HG02571 (cell line): ENCODE data around the gene MASP1.

Source experiments
- ATAC-seq: cut with Tn5 transposase; IDR thresholded peaks from one replicate; pipeline ENCODE4 v1.9.1; 2021; ENCODE audit warnings: mild to moderate bottlenecking, moderate library complexity; ENCODE audit not compliant: unreplicated experiment

The MASP1 gene, protein sequence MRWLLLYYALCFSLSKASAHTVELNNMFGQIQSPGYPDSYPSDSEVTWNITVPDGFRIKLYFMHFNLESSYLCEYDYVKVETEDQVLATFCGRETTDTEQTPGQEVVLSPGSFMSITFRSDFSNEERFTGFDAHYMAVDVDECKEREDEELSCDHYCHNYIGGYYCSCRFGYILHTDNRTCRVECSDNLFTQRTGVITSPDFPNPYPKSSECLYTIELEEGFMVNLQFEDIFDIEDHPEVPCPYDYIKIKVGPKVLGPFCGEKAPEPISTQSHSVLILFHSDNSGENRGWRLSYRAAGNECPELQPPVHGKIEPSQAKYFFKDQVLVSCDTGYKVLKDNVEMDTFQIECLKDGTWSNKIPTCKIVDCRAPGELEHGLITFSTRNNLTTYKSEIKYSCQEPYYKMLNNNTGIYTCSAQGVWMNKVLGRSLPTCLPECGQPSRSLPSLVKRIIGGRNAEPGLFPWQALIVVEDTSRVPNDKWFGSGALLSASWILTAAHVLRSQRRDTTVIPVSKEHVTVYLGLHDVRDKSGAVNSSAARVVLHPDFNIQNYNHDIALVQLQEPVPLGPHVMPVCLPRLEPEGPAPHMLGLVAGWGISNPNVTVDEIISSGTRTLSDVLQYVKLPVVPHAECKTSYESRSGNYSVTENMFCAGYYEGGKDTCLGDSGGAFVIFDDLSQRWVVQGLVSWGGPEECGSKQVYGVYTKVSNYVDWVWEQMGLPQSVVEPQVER

DNA sequence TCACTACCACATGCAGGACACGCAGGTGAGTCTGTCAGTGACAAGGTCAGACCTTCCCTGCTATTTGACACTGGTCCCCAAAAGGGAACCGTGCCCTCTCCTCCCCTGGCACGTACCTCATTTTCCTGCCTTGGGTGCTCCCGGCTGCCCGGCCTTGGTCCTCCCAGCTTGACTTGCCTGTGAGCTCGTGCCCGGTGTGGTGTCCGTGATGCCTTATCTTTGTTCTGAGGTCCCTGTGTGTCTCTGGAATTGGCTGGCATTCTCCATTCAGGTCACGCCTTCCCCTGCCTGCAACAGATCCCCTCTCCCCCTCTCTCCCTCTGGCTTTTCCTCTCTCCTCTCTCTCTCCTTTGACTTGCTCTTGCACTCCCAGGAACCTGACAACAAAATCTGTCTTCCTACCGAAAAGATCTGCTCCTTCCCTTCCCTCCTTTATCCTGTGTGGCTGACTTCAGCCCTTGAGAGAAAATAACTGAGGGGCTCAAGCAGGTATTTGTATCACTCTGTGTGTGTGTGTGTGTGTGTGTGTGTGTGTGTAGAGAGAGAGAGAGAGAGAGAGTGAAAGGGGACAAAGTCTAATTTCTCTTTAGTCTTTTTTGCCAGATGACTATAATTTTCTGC is at the start of gene MASP1:
TSS of gene MASP1 (minus strand) at position 226 of the 621 bp plus-strand sequence. CDS start at position 121, 105 bp downstream.
- no peak for ATAC-seq

DNA sequence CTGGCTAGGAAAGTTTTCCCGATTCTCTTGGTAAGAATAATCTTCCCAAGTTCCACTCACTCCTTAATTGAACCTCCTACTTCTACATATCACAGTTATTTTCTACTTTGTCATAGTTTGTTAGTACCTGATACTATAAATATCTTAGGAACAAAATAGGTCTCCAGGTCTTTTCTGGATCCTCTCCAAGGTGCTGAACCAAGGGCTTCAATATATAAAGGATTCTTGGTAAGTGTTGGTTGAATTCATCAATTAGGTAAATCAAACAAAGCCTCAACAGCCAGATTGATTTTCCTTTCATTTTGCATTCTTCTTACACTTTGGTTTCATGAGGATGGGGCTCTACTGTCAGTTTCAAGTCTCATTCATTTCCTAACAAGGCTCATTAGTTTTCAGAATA is 49.0 kb upstream of the MASP1 start:
- ATAC-seq: no peak

DNA sequence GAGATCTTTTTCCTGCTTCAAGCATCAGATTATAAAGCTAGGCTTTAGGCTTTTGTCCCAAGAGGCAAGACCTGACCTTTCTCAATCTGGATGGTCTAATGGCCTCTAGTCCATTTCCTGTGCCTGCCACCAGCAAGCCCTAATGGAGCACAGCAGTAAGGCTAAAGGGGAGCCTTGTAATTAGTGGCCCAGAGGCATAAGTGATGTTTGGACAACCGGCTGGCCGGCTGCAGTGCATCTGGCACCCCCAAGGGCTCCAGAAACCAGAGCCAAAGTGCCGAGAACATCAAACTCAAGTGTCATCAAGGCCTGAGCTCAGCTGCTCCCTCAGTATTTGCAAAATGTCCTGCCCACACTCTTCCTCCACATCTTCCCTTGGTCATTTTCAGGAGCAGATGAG is 44.8 kb upstream of the MASP1 start:
- ATAC-seq: no peak

DNA sequence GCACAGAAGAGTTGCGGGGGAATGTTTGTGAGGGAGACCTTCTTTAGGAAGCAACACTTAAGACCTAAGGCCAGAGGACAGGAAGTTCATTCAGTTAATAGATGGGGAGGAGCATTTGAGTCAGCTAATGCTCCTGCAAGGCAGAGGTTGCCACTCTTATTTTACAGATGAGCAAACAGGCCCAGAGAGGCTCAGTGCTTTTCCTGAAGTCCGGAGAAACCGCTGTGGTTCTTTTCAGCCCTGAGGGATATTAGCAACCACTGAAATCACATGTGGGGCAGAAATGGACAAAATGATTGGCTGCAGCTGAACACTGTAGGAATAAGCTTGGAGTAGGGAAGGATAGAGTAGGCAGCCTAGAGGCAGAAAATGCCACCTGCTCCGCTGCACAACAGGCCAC is 43.4 kb upstream of the MASP1 start:
- ATAC-seq: no peak

DNA sequence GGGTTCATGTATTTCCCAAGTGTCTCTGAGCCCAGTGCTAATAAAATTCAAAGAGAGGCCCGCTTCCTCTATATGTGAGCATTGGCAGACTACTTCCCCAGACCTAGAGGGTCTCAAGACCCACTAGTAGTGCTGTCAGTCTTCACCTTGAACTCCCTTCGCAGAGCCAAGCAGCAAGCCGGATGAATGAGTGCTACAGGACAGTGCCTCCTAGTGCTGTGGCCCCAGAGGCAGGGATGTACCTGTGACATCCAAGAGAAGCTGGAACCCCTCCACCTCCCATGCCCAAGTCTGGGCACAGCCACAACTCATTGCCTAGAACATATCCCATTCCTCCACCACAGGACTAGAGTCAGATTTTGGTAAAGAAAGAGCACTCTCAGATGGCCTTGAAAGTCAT is 37.2 kb upstream of the MASP1 start:
- ATAC-seq: no peak

DNA sequence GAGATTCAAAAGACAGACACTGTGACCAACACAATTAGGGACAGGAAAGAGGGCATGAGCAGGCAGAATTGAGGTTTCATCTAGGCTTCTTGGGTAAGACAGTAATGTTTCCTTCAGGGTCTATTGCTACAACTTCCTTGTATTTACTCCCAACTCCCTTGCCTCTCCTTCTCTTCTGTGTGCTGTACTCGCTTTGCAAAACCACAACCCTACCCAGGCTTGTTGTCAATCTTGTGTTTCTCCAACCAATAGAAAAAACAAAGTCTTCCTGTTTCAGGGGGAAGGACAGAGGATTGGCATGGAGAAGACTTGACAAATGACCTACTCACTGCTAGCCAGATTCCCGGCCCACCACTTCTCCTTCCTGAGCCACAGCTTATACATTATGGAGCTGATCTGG is 36.3 kb upstream of the MASP1 start:
- ATAC-seq: no peak

DNA sequence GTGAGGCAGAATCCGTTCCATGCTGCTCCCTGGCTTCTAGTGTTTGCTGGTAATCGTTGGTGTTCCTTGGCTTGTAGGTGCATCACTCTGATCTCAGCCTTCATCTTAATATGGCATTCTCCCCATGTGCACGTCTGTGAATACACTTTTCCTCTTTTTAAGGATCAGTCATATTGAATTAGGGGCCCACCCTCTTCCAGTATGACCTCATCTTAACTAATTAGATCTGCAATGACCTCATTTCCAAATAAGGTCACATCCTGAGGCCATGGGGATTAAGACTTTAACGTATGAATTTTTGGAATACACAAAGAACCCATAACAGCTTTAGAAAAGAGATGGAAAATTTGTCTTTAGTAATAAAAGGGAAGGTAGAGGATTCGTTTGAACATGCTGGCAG is 34.1 kb upstream of the MASP1 start:
- ATAC-seq: no peak

DNA sequence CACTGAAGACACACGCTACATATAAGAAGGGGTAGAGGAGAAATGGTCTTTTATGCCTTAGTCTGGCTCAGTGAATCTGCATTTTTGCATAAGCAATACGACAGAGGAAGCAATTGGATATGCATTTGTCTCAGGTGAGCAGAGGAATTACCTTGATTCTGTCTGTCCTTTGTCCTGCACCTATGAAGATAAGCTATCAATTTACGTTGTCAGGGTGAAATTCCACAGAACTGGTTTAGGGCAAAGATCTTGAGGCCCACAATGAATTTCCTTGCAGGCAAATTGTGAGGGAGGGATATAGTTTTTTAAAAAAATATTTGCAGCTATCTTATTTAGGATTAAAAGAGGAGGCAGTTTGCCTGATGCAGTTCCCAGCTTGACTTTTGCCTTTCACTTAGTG is 31.6 kb upstream of the MASP1 start:
- ATAC-seq: no peak

DNA sequence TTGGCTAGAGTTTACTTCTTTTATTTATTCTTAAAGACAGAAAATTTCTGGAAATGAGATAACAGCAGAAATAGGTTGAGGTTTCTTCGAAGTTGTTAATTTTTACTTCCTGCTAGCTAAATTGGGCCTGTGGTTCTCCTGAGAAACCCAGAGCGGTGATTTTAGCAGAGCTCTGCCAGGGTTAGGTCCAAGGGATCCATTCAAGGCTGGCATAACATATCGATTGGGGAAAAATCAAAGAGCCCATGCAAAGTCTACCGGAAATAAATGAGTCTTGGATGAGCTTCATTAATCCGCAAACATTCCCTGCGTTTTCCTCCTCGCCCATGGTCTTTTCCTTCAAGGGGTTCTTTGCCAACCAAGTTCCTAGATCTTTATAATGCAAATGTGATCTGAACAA is 30.8 kb upstream of the MASP1 start:
- no peak for ATAC-seq

DNA sequence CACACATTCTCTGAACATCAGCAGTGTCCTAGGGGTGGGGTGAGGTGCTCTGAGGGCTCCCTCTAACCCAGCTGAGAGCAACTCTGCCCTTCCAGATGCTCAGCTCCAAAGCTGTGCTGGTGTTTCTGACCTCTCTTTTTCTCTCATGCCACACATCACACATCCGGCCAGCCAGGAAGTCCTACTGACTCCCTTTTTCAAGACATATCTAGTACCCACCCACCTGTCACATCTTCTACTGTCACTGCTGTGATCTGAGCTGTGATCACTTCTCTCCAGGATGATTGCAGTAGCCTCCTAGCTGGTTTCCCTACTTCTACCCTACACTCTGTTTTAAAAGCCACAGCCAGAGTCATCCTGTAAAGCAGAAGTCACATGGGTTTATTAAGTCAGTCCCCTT is 30.2 kb upstream of the MASP1 start:
- no peak for ATAC-seq

DNA sequence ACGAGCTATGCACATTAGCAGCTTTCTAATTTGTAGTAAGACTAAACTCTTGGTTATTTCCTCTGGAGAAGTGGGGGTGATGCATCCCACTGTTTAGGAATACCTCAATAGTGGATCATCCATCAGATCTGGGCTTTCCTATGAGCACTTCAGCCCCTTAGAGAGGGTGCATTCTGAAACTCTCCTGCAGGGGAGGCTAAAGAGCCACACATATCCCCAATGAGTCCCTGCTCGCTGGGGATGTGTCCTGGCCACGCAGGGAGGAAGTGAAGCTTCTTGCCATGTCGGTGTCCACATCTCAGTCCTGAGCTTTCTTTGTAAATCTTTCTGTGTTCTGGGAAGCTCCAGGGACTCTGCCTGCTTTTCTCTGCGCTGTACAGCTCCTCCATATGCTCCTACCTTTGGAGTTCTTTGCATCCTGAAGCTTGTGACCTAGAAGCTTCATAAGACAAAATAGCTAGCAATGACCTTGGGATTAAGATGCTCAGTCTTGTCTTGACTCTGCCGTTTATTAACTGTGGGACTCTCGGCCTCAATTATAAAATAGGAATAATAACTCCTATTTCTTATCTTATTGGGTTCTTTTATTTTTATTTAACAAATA is 28.3 kb upstream of the MASP1 start:
- ATAC-seq: peak; percentile 87

DNA sequence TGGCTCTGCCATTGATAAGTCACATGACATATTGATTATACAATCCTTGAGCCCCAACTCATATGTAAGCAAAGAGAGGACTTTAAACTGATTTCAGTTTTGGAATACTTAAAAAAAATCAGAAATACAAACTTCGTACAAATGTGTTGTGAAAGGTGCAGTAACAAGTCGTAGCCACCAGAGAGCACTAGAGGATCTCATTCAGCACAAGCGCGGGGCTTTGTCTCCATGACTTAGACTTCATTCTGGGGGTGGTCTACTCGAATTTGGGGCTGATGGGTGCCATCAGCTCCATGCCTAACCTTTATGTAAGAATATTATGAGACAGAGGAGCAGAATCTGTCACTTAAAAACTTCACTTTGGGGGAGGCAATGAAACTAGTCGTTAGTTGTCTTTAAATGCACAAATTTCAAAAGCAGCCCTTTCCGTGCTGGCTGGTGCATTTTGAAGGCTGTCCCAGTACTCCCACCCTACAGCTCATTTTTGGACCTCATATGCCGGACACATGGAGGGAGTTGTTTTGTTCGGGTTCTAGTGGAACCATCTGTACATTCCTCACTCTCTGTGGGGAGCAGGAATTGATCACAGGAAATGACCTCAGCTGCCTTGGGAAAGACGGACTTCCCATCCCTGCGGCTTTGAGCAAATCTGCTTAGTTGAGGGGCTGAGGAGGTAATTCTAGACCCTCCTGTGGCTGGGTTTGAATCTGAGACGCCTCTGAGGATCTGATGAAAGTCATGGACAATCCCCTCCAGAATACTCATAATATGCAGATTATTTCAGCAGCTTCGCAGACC is 27.5 kb upstream of the MASP1 start:
- no peak for ATAC-seq

DNA sequence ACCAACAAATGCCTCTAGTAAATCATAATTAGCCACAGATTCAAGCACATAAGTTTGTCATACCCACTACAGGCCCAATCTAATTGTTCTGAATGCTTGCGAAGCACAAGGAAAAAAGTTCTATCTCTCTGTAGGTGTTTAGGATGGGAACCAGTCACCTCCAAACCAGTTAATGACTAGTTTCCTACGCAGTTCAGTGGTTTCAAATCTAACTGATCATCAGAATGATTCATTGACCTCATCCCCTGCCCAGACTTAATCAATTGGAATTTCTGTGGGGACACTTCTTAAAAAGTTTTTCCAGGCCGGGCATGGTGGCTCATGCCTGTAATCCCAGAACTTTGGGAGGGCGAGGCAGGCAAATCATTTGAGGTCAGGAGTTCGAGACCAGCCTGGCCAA is 24.3 kb upstream of the MASP1 start:
- ATAC-seq: no peak

DNA sequence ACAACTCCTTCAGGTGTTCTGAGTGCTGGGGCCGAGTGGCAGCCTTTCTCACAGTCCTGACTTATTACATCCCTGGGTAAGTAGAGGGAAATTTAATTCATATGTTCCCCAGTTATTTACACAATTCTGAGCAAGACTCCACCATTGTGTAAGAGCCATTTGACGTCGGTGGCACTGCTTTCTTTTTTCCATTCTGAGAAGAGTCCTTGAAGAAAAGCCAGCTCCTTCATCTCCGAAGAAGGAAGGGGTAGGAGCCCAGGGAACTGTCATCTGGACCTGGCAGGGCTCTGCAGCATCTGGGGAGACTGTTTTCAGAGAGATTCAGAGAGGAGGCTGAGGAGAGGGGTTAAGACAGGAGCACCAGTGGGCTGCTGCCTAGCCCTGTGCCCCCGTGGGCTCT is 22.6 kb upstream of the MASP1 start:
- ATAC-seq: no peak

DNA sequence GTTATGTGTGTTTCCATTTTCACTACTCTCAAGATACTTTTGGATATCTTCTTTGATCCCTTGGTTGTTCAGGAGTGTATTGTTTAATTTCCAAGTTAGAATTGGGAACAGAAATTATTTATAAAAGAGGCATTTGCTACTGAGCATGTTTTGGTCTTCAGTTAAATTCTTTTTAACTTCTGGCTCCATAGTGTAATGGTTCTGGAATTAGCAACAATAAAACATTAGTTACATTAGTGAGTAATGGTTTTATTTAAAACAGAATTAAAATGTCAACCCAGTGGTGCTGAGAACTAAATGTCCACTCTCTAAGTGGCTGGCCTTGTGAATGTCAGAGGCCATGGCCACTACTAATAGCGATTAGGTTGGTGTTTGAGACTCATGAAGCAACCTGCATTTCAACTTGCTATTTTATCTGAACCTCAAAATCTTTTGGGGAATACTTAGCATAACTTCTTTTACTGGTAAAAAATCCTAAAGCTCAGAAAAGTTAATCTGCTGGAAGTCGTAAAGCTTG is 19.5 kb upstream of the MASP1 start:
- ATAC-seq: no peak

DNA sequence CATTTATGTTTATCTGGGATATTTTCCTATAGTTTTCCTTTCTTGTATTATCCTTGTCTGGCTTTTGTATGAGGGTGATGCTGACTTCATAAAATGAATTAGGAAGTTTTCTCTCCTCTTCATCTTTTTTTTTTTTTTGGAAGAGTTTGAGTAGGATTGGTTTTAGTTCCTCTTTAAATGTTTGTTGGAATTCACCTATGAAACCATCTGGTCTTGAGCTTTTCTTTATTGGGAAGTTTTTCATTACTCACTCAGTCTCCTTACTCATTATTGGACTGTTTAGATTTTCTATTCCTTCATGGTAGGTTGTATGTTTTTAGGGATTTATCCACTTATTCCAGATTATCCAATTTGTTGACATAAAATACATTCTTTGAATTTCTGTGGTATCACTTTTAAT is 18.7 kb upstream of the MASP1 start:
- no peak for ATAC-seq

DNA sequence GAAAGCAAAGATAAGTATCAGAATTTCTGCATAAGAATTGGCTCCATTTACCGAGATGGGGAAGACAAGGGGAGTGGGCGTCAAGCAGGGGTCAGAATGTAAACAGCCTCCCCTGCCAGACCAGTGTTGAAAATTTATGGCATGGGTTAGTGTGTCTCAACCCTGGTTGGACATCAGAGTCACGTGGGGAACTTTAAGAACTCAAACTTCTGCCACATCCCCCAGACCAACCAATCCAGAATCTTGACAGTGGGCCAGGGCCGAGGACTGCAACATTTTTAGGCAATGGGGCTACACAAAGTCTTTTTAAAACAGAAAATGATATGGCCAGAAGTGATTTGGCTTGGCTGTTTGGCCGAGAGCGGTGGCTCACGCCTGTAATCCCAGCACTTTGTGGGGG is 14.3 kb upstream of the MASP1 start:
- no peak for ATAC-seq

DNA sequence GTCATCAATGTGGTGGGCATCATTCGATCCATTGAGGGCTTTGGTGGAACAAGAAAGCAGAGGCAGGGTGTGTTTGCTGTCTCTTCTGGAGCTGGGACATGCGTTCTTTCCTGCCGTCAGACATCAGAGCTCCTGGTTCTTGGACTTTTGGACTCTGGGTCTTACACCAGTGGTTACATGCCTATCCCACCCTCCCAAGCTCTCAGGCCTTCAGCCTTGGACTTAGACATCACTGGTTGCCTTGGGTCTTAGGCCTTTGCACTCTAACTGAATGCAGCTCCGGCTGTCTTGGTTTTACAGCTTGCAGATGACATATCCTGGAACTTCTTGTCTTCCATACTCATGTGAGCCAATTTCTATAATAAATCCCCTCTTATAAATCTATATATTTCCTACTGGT is 8.1 kb upstream of the MASP1 start:
- no peak for ATAC-seq

DNA sequence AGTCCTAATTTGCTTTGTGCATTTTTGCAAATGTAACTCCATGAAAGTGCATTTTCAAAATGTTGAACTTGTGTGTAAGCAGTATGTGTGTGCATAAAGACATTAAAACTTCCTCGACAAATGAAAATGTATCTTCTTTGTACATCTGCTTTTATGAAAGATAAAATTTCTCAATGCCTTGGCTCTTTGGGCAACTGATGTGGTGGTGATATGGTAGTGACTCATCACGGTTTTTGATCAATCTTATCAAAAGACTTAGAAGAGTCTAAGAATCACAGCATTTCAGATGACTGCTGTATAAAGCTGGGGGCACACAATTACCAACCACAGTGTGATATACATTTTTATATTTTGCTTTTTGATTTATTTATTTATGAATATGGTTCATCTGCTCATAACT is 5.4 kb upstream of the MASP1 start:
- no peak for ATAC-seq

DNA sequence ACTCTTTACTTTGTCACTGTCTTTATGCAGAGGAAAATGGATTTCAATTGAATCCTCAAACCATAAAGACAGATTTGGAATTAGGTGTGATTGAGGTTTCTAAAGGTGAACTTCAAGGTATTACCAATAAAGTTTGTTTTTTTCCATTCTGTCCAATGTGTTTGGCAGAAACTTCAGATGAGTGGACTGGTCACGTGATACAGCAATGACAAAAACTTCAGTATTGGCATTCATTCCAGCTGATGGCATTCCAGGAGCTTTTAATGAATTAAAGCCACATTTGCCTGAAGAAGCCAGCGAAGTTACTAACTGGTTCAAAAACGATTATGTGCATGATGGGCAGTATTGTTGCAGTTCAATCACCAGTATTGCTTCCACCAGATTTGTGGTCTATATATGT is 4.5 kb upstream of the MASP1 start:
- no peak for ATAC-seq
